ENCODE measurements around the gene SLC47A2. TPM values are rescaled to one million over a fixed set of nuclear protein-coding genes. Genes with fewer than 3 reads are reported as not detected.

The SLC47A2 gene
- total RNA-seq, 6 donors from 2014 or later, result 0.09 TPM; not detected in 5

- H3K9me3 ChIP-seq, result no peaks in the 10 kb centered on the region
- no peak for TF ChIP-seq EP300 (IDR thresholded peaks at IDR 0.05)
- no peak for TF ChIP-seq CTCF (IDR thresholded peaks at IDR 0.05)
- no peak for TF ChIP-seq POLR2AphosphoS5 (IDR thresholded peaks at IDR 0.05)
- no peak for TF ChIP-seq POLR2A (IDR thresholded peaks at IDR 0.05)
- H3K4me1 ChIP-seq, result no peaks in the 10 kb centered on the region
- H3K36me3 ChIP-seq, result no peaks in the 10 kb centered on the region
- WGBS, 2 donors, result 90 to 96% methylated on average over 5 to 9 of the region's 9 CpGs
- ATAC-seq (ENCODE audit: low FRiP score in 2 of 2) (no peak), DNase-seq (no peak)
- H3K27me3 ChIP-seq, result no peaks in the 10 kb centered on the region
- H3K27ac ChIP-seq, result no peak overlapping the region
- no peak overlapping the region for H3K4me3 ChIP-seq
These were observed 22.4 kb upstream of the SLC47A2 start for GRCh38 chr17:19738757-19739156.

- no peak for ATAC-seq (ENCODE audit: low FRiP score in 2 of 2)
- WGBS, 2 donors, result 96 to 98% methylated on average over 7 to 14 of the region's 14 CpGs
- Histone ChIP-seq H3K27me3 (no peaks in the 10 kb centered on the region), H3K27ac (no peak overlapping the region), H3K4me1 (no peaks in the 10 kb centered on the region), H3K36me3 (no peaks in the 10 kb centered on the region), H3K9me3 (no peaks in the 10 kb centered on the region), H3K4me3 (no peak overlapping the region)
- no peak for DNase-seq
- TF ChIP-seq EP300 (IDR thresholded peaks at IDR 0.05) (no peak), POLR2AphosphoS5 (IDR thresholded peaks at IDR 0.05) (no peak), CTCF (IDR thresholded peaks at IDR 0.05) (no peak), POLR2A (IDR thresholded peaks at IDR 0.05) (no peak)
These were observed 21.7 kb upstream of the SLC47A2 start for GRCh38 chr17:19738073-19738449.

GRCh38 chr17:19737305-19738072, 21.1 kb upstream of the SLC47A2 start:
- Histone ChIP-seq H3K27me3 (no peaks in the 10 kb centered on the region), H3K27ac (no peak overlapping the region), H3K36me3 (no peaks in the 10 kb centered on the region), H3K9me3 (no peaks in the 10 kb centered on the region), H3K4me3 (no peak overlapping the region), H3K4me1 (no peaks in the 10 kb centered on the region)
- DNase-seq (no peak), ATAC-seq (ENCODE audit: low FRiP score in 2 of 2) (no peak)
- TF ChIP-seq EP300 (IDR thresholded peaks at IDR 0.05) (no peak), POLR2AphosphoS5 (IDR thresholded peaks at IDR 0.05) (no peak), POLR2A (IDR thresholded peaks at IDR 0.05) (no peak), CTCF (IDR thresholded peaks at IDR 0.05) (no peak)
- WGBS, 2 donors, result 80 to 84% methylated on average over 8 to 15 of the region's 15 CpGs

GRCh38 chr17:19736071-19736470, 19.7 kb upstream of the SLC47A2 start:
- no peak for ATAC-seq (ENCODE audit: low FRiP score in 2 of 2)
- Histone ChIP-seq H3K27ac (no peak overlapping the region), H3K27me3 (no peaks in the 10 kb centered on the region), H3K36me3 (no peaks in the 10 kb centered on the region), H3K4me1 (no peaks in the 10 kb centered on the region), H3K9me3 (no peaks in the 10 kb centered on the region), H3K4me3 (no peak overlapping the region)
- 73 to 75% methylated on average over 11 of the region's 11 CpGs for WGBS, 2 donors
- no peak for DNase-seq
- TF ChIP-seq POLR2AphosphoS5 (IDR thresholded peaks at IDR 0.05) (no peak), POLR2A (IDR thresholded peaks at IDR 0.05) (no peak), EP300 (IDR thresholded peaks at IDR 0.05) (no peak), CTCF (IDR thresholded peaks at IDR 0.05) (no peak)
